Adrenal gland (tissue), 12 donors: Measurements from ENCODE around the gene NDUFB3. TPM values are rescaled to one million over a fixed set of nuclear protein-coding genes. Genes with fewer than 3 reads are reported as not detected.
"Not testable (repeated sequence)": the region's sequence is repeated elsewhere in the genome, so short reads cannot be mapped to it uniquely, and the experiment has no call there.

Experiments used
- DNase-seq, 7 donors: peaks; one replicate each; pipeline ENCODE4 v3.0.0-alpha.2; 2019 to 2020
- H3K27ac ChIP-seq, 5 donors: fragments of 200-600 bp; sonication (generic) in 4 of 5; 1 replicate in 3 of 5; 2 replicates in 2 of 5; pipeline versions ENCODE4 v1.5.1 to v1.8.0; 2016 to 2020; ENCODE audit warnings: mild to moderate bottlenecking in 1 of 5
- H3K27me3 ChIP-seq: fragments of 200-600 bp; 2 replicates; pipeline ENCODE4 v1.8.0; 2021
- H3K36me3 ChIP-seq, 2 donors: fragments of 200-600 bp; replicated peaks in 1 of 2; 1 replicate in 1 of 2; 2 replicates in 1 of 2; pipeline versions ENCODE4 v1.5.1 to v1.8.0; 2018 to 2022
- H3K4me1 ChIP-seq, 2 donors: fragments of 200-600 bp; replicated peaks in 1 of 2; 1 replicate in 1 of 2; 2 replicates in 1 of 2; pipeline versions ENCODE4 v1.5.1 to v1.8.0; 2018 to 2021
- H3K4me3 ChIP-seq, 4 donors: fragments of 200-600 bp; sonication (generic) in 3 of 4; one replicate each; pipeline ENCODE4 v1.5.1; 2016 to 2018
- H3K9me3 ChIP-seq, 3 donors: fragments of 200-600 bp; sonication (generic) in 1 of 3; replicated peaks in 1 of 3; 1 replicate in 2 of 3; 2 replicates in 1 of 3; pipeline versions ENCODE4 v1.5.1 to v1.8.0; 2016 to 2021
- POLR2A ChIP-seq, 2 donors: fragments of 450-650 bp; IDR thresholded peaks; one replicate each; pipeline ENCODE4 v1.6.1; 2017; ENCODE audit warnings: antibody characterized with exemption in 2 of 2, mild to moderate bottlenecking in 2 of 2, moderate library complexity in 1 of 2
- WGBS, 4 donors: extraction: QIAGEN DNeasy Blood & Tissue Kit in 2 of 4; methylation state at CpG; one replicate each; pipeline versions ENCODE4 v1.1.5 to v1.1.7; 2013 to 2017; 5-methylcytosine and 5-hydroxymethylcytosine counted together
- intact Hi-C, 2 donors: fragments of 100-400 bp; cut with DNase I; formaldehyde crosslinking; loops; one replicate each; pipeline versions ENCODE4 v1.14.1 to v1.15.0; 2022 to 2023
- polyA plus RNA-seq, 3 donors: library from polyadenylated mRNA; stranded (reverse); fragments of 200-250 nt in 2 of 3; fragments of 350-450 nt in 1 of 3; fragmentation: Illumina TruSeq in 1 of 3; extraction: RNeasy Lipid Tissue Mini Kit (QIAGEN cat#74804) in 1 of 3; gene quantifications; one replicate each; pipeline ENCODE4 v1.2.3, GENCODE V29; 2013 to 2014
- total RNA-seq, 9 donors: library from RNA; depleted of rRNA in 4 of 9; stranded (reverse); fragments of >200 nt in 4 of 9; fragments of 120-200 nt in 1 of 9; fragmentation: NEBNext Ultra II Directional in 1 of 9; extraction: Animal tissue kit (Norgen Biotek cat#: 25700) in 1 of 9; gene quantifications; one replicate each; pipeline versions ENCODE4 v1.1.0 to v1.2.4, GENCODE V29; 2013 to 2023
- TF ChIP-seq, protein P1 (sequence below), 6 experiments: fragments of 450-650 bp in 4 of 6; fragments of 200-600 bp in 2 of 6; sonication (generic) in 1 of 6; IDR thresholded peaks; 1 replicate in 5 of 6; 2 replicates in 1 of 6; pipeline versions ENCODE4 v1.5.1 to v1.8.0; 2016 to 2021; ENCODE audit warnings: antibody characterized with exemption in 6 of 6, mild to moderate bottlenecking in 2 of 6, moderate library complexity in 1 of 6
- donor health status: healthy with polysubstance abuse.
- donor health status: Bipolar disorder and iron deficiency.
- donor health status: DM: yes; HTN: yes; CAD: no.
- donor health status: DM: no; HTN: no; CAD: no.
- donor health status: DM: no; HTN: no; CAD: no.
- donor health status: DM: yes; HTN: yes; CAD: no.

NDUFB3 gene
- total and polyA plus RNA-seq, 12 donors, result 34.5 to 193 (median 98.1) TPM

DNA sequence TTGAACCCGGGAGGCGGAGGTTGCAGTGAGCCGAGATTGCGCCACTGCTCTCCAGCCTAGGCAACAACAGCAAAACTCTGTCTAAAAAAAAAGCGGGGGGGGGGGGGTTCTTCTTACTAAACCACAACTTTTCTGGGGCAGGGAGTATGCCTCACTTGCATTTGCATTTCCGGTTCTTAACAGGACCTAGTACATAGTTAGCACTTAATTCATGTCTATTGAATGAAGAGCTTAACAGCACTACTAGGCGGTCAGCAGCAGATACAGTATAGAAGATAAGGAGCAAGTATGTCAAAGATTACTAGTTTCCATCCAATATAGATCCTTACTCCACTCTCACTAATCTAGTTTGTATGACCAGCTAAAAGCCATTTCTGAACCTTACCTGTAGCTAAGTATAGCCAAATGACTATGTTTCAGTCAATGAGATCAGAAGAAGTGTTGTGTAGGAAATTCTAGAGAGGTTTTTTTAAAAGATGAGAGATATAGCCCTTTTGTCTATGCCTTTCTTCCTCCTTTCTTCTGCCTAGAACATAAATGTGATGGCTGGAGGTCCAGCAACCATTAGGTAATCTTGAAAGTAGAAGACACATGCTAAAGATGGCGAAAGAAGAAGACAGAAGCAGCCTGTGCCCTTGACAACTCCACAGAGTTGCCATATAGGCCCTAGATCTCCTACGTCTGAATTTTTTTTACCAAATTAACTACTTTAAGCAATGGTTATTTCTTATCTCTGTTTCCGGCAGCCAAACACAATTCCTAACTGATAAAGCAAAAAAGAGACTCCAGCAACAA is 11.6 kb upstream of the NDUFB3 start:
- no peaks in the 10 kb centered on the region for H3K27me3 ChIP-seq
- 86 to 90% (median 87%) methylated on average over 10 of the region's 10 CpGs for WGBS, 4 donors
- H3K4me1 ChIP-seq, result peaks cover 13 to 21% of the 10 kb centered on the region in 2 donors
- H3K4me3 ChIP-seq, result no peak overlapping the region
- DNase-seq, result no peak
- intact Hi-C loops, result no loop called here
- H3K27ac ChIP-seq, result no peak overlapping the region
- TF ChIP-seq, protein P1, sequence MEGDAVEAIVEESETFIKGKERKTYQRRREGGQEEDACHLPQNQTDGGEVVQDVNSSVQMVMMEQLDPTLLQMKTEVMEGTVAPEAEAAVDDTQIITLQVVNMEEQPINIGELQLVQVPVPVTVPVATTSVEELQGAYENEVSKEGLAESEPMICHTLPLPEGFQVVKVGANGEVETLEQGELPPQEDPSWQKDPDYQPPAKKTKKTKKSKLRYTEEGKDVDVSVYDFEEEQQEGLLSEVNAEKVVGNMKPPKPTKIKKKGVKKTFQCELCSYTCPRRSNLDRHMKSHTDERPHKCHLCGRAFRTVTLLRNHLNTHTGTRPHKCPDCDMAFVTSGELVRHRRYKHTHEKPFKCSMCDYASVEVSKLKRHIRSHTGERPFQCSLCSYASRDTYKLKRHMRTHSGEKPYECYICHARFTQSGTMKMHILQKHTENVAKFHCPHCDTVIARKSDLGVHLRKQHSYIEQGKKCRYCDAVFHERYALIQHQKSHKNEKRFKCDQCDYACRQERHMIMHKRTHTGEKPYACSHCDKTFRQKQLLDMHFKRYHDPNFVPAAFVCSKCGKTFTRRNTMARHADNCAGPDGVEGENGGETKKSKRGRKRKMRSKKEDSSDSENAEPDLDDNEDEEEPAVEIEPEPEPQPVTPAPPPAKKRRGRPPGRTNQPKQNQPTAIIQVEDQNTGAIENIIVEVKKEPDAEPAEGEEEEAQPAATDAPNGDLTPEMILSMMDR (IDR thresholded peaks at IDR 0.05), result no peak
- TF ChIP-seq POLR2A (IDR thresholded peaks at IDR 0.05), result no peak
- H3K36me3 ChIP-seq, result no peaks in the 10 kb centered on the region
- H3K9me3 ChIP-seq, result no peaks in the 10 kb centered on the region

DNA sequence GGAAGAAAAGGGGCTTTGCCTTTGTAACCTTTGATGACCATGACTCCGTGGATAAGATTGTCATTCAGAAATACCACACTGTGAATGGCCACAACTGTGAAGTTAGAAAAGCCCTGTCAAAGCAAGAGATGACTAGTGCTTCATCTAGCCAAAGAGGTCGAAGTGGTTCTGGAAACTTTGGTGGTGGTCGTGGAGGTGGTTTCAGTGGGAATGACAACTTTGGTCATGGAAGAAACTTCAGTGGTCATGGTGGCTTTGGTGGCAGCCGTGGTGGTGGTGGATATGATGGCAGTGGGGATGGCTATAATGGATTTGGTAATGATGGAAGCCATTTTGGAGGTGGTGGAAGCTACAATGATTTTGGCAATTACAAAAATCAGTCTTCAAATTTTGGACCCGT is 8.3 kb upstream of the NDUFB3 start:
- H3K36me3 ChIP-seq, H3K27me3 ChIP-seq, intact Hi-C loops, DNase-seq, H3K9me3 ChIP-seq, H3K4me3 ChIP-seq, H3K27ac ChIP-seq: not testable (repeated sequence)
- peaks cover 9 to 15% of the 10 kb centered on the region in 2 donors for H3K4me1 ChIP-seq
- 92 to 99% (median 94%) methylated on average over 5 of the region's 5 CpGs for WGBS, 4 donors

DNA sequence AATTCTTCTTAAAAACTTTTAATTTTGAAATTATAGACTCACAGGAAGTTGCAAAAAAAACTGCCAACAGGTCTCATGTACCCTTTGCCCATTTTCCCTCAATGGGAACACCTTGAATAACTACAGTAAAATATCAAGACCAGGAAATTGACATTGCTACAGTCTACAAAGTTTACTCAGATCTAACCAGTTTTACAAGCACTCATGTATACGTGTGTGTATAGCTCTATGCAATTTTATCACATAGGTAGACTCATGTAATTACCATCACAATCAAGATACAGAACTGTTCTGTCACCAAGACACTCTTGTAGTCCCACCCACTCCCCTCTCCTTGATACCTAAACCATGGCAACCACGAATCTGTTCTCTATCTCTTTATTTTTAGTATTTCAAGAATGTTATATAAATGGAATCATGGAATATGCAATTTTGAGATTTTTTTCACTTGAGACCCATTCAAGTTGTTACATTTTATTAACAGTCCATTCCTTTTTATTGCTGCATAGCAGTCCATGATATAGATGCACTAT is 6.9 kb upstream of the NDUFB3 start:
- intact Hi-C loops, result loop anchor here in 1 of 2 donors (5.0 kb wide), 1 partner anchor 163 kb away; no protein-coding TSS in a partner anchor
- Histone ChIP-seq H3K4me1 (peaks cover 9 to 26% of the 10 kb centered on the region in 2 donors), H3K27ac (no peak overlapping the region), H3K9me3 (no peaks in the 10 kb centered on the region), H3K36me3 (no peaks in the 10 kb centered on the region), H3K27me3 (no peaks in the 10 kb centered on the region), H3K4me3 (no peak overlapping the region)
- TF ChIP-seq POLR2A (IDR thresholded peaks at IDR 0.05), result no peak
- TF ChIP-seq, protein P1 (IDR thresholded peaks at IDR 0.05), result no peak
- no peak for DNase-seq
- WGBS, 4 donors, result 75 to 84% (median 79%) methylated on average over 2 of the region's 2 CpGs

DNA sequence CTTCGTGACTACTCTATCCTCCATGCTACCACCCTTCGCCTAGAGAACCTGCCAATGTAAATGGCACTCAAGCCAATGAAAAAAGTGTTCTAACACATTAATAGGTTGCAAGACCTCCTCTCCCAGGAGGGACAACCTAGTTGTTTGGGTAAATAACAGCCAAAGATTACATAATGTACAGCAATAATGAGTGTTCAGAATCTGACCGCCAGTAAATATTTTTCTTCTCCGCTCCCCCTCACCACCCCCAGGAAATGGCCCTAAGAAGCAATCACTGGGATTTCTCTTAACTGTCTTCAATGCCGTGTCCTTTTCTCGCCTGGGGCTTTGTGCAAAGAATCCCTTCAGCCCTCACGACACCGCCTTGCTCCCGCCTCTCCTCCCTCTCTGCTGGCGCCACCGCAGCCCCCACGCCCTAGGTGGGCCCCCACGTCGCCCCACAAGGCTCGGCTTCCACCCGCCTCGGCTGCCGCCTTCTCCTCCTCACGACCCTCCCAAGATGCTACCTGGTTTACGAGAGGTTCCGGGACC is 788 bp upstream of the NDUFB3 start:
- no peaks in the 10 kb centered on the region for H3K36me3 ChIP-seq
- intact Hi-C loops, result loop anchor here (5.0 to 10.0 kb wide), 2 partner anchors 86 to 104 kb away; no protein-coding TSS in a partner anchor
- H3K4me1 ChIP-seq, result peaks cover 32 to 53% of the 10 kb centered on the region in 2 donors
- DNase-seq, result peak in 2 of 7 donors; percentile 14 to 55
- TF ChIP-seq POLR2A (IDR thresholded peaks at IDR 0.05), result no peak
- TF ChIP-seq, protein P1 (IDR thresholded peaks at IDR 0.05), result no peak
- peak overlapping the region; percentile 73 to 96 (median 82) for H3K27ac ChIP-seq
- H3K4me3 ChIP-seq, result peak overlapping the region; percentile 81 to 98 (median 92)
- no peaks in the 10 kb centered on the region for H3K27me3 ChIP-seq
- 0 to 1% (median 0%) methylated on average over 6 to 21 of the region's 21 CpGs for WGBS, 4 donors
- no peaks in the 10 kb centered on the region for H3K9me3 ChIP-seq
